Measurements from ENCODE around the gene ABTB2. TPM values are rescaled to one million over a fixed set of nuclear protein-coding genes. Genes with fewer than 3 reads are reported as not detected.

Gene ABTB2
- polyA plus RNA-seq, 2 of the 4 experiments (the other 2 are of a cell fraction) = 8.9 to 15.4 TPM

DNA sequence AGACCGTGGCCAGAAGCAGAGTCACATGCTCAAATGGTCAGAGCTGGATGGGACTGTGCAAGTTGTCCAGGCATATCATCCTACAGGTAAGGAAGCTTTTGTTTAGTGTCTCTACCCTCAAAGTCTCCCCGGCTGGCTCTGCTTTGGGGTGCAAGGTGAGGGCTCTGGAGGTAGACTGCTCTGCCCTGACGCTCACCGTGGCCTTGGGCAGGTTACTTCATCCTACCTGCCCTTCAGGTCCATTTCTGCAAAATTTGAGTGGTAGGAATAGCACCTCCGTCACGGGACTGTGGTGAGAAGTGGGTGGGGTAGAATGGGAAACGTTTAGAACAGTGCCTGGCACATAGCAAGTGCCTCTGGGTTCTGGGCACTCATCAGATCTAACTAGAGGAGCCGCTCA lies 210.2 kb downstream of the ABTB2 start (continued):
- TF ChIP-seq REST (IDR thresholded peaks at IDR 0.05) (no peak), ZNF302 (CRISPR knock-in tag; IDR thresholded peaks at IDR 0.05) (no peak), NPAS2 (CRISPR knock-in tag; IDR thresholded peaks at IDR 0.05; ENCODE audit: borderline replicate concordance) (no peak), E2F6 (IDR thresholded peaks at IDR 0.05; ENCODE audit: borderline replicate concordance, low read depth) (no peak), ZFP36 (IDR thresholded peaks at IDR 0.05; ENCODE audit: borderline replicate concordance, partially characterized antibody) (no peak)

DNA sequence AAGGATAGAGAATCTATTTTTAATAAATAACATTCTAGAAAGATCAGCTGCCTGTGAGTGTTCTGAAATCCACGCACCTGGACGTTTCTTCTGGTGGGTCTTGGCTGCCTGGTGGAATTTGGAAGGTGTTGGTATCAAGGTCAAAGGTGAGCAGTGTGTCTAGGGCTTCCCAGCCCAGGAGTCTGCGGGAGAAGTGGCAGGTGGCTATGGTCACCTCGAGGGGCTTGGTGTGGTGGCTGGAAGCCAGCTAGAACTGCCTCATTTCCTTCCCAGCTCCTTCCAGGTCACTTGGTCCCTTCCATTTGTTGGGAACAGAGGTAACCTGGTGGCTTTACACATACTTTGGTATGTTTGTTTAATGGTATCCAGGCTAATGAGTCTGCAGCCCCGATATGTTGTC lies 210.9 kb downstream of the ABTB2 start:
- no peak for ATAC-seq

GRCh38 chr11:34146411-34146810 lies 211.4 kb downstream of the ABTB2 start:
- TF ChIP-seq TP53 (CRISPR knock-in tag; IDR thresholded peaks at IDR 0.05) = no peak
- TF ChIP-seq, protein P1, sequence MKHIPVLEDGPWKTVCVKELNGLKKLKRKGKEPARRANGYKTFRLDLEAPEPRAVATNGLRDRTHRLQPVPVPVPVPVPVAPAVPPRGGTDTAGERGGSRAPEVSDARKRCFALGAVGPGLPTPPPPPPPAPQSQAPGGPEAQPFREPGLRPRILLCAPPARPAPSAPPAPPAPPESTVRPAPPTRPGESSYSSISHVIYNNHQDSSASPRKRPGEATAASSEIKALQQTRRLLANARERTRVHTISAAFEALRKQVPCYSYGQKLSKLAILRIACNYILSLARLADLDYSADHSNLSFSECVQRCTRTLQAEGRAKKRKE (CRISPR knock-in tag; IDR thresholded peaks at IDR 0.05; ENCODE audit: low read depth) = no peak
- no peak for TF ChIP-seq E2F6 (IDR thresholded peaks at IDR 0.05; ENCODE audit: borderline replicate concordance, low read depth)
- TF ChIP-seq HOXA7 (CRISPR knock-in tag; IDR thresholded peaks at IDR 0.05) = no peak
- no peak for TF ChIP-seq CBX2 (IDR thresholded peaks at IDR 0.05; ENCODE audit: borderline replicate concordance, low read depth)
- no peak for TF ChIP-seq ZNF302 (CRISPR knock-in tag; IDR thresholded peaks at IDR 0.05)
- Histone ChIP-seq H3K4me2 (no peak overlapping the region), H3K27ac (no peak overlapping the region), H3K4me1 (no peaks in the 10 kb centered on the region), H3K4me3 (no peak overlapping the region), H3K9me3 (no peaks in the 10 kb centered on the region)
- no peak for ATAC-seq
- FAIRE-seq = no peak
- no peak for DNase-seq (ENCODE audit: low read depth in 1 of 2, low spot score in 1 of 2)
- ChIA-PET CTCF (interaction anchor here (0.6 to 2.0 kb wide), 4 partner anchors 28 to 214 kb away, joined by 3 to 4 read pairs (median 4); no protein-coding TSS in a partner anchor), POLR2A (no interaction called here)
- 97% methylated on average over 12 of the region's 12 CpGs for WGBS (ENCODE audit: missing lambda C conversion rate)

More for the DNA sequence above, 210.9 kb downstream of the ABTB2 start:
- Histone ChIP-seq H3K4me3 (no peak overlapping the region), H3K9me3 (no peaks in the 10 kb centered on the region), H3K4me2 (no peak overlapping the region), H3K27ac (no peak overlapping the region), H3K4me1 (no peaks in the 10 kb centered on the region)
- no peak for DNase-seq (ENCODE audit: low read depth in 1 of 2, low spot score in 1 of 2)
- TF ChIP-seq, protein P2, sequence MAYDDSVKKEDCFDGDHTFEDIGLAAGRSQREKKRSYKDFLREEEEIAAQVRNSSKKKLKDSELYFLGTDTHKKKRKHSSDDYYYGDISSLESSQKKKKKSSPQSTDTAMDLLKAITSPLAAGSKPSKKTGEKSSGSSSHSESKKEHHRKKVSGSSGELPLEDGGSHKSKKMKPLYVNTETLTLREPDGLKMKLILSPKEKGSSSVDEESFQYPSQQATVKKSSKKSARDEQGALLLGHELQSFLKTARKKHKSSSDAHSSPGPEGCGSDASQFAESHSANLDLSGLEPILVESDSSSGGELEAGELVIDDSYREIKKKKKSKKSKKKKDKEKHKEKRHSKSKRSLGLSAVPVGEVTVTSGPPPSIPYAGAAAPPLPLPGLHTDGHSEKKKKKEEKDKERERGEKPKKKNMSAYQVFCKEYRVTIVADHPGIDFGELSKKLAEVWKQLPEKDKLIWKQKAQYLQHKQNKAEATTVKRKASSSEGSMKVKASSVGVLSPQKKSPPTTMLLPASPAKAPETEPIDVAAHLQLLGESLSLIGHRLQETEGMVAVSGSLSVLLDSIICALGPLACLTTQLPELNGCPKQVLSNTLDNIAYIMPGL (CRISPR knock-in tag; IDR thresholded peaks at IDR 0.05; ENCODE audit: borderline replicate concordance) = no peak
- ChIA-PET CTCF (interaction anchor here (0.7 to 2.0 kb wide), 3 partner anchors 20 to 150 kb away, joined by 3 to 4 read pairs (median 4); no protein-coding TSS in a partner anchor), POLR2A (no interaction called here)
- no peak for FAIRE-seq
- 79% methylated on average over 5 of the region's 5 CpGs for WGBS (ENCODE audit: missing lambda C conversion rate)

Data from A549 (cell line).